K562 (cell line): ENCODE results near the gene MCL1. TPM values are rescaled to one million over a fixed set of nuclear protein-coding genes. Genes with fewer than 3 reads are reported as not detected.

Experiments
- BRD9 ChIP-seq: fragments of 450-650 bp; IDR thresholded peaks from 2 replicates; pipeline ENCODE4 v1.6.1; 2018; ENCODE audit warnings: low read depth; ENCODE audit not compliant: partially characterized antibody
- FOXP4 ChIP-seq: sonication (generic); formaldehyde crosslinking; IDR thresholded peaks from 2 replicates; pipeline ENCODE4 v1.8.0; 2022; ENCODE audit warnings: mild to moderate bottlenecking, missing genetic modification reagents, borderline replicate concordance
- GABPB2 ChIP-seq: fragments of 250-450 bp; sonication (Bioruptor Pico); conservative IDR thresholded peaks from 2 replicates; pipeline ENCODE4 v1.5.1; 2021; ENCODE audit warnings: mild to moderate bottlenecking
- HCFC1 ChIP-seq: IDR thresholded peaks from 2 replicates; pipeline ENCODE4 v1.6.1; 2012; ENCODE audit warnings: low read depth, low read length, improper control_type of control experiment
- KLF10 ChIP-seq: fragments of 250-450 bp; sonication (Bioruptor Pico); IDR thresholded peaks from 2 replicates; pipeline ENCODE4 v1.6.1; 2021; ENCODE audit warnings: matching md5 sums
- NCOR1 ChIP-seq: fragments of 450-650 bp; IDR thresholded peaks from 2 replicates; pipeline ENCODE4 v1.6.1; 2016; ENCODE audit warnings: mild to moderate bottlenecking, moderate library complexity
- NFE2 ChIP-seq: IDR thresholded peaks from 2 replicates; pipeline ENCODE4 v1.6.1; 2014; ENCODE audit warnings: antibody characterized with exemption, low read depth
- NFYB ChIP-seq: IDR thresholded peaks from 2 replicates; pipeline ENCODE4 v1.6.1; 2011; ENCODE audit warnings: mild to moderate bottlenecking, moderate library complexity; ENCODE audit not compliant: insufficient read length; ENCODE audit errors: extremely low read depth
- PHF20 ChIP-seq: fragments of 450-650 bp; IDR thresholded peaks from 2 replicates; pipeline ENCODE4 v1.6.1; 2018; ENCODE audit not compliant: partially characterized antibody
- PHTF2 ChIP-seq: fragments of 250-450 bp; sonication (Bioruptor Pico); IDR thresholded peaks from 2 replicates; pipeline ENCODE4 v1.5.0; 2021; ENCODE audit warnings: mild to moderate bottlenecking
- RNF2 ChIP-seq: sonication (generic); IDR thresholded peaks from 2 replicates; pipeline ENCODE4 v1.6.1; 2016
- SIN3A ChIP-seq, 2 experiments: fragments of 150-350 bp in 1 of 2; IDR thresholded peaks; 2 replicates each; pipeline ENCODE4 v1.6.1; 2011 to 2016; ENCODE audit warnings: borderline replicate concordance in 2 of 2, low read depth in 2 of 2, low read length in 2 of 2, mild to moderate bottlenecking in 2 of 2, moderate library complexity in 2 of 2; ENCODE audit not compliant: control insufficient read depth in 1 of 2
- SMARCE1 ChIP-seq: fragments of 450-650 bp; IDR thresholded peaks from 2 replicates; pipeline ENCODE4 v1.7.1; 2016; ENCODE audit warnings: mild to moderate bottlenecking
- SRSF9 ChIP-seq: fragments of 200-400 bp; formaldehyde crosslinking; IDR thresholded peaks from 2 replicates; pipeline ENCODE4 v1.6.1; 2017; ENCODE audit warnings: low read depth, low read length, borderline replicate concordance
- TEAD2 ChIP-seq: fragments of 450-650 bp; IDR thresholded peaks from 2 replicates; pipeline ENCODE4 v1.6.1; 2016; ENCODE audit warnings: missing genetic modification characterization, control low read depth, missing compliant biosample characterization
- ZBTB7A ChIP-seq: IDR thresholded peaks from 2 replicates; pipeline ENCODE4 v1.6.1; 2011; ENCODE audit warnings: low read depth, mild to moderate bottlenecking, low read length, moderate library complexity, borderline replicate concordance; ENCODE audit not compliant: control insufficient read depth
- ZNF12 ChIP-seq: sonication (generic); formaldehyde crosslinking; IDR thresholded peaks from 2 replicates; pipeline ENCODE4 v1.4.0; 2020; ENCODE audit warnings: mild to moderate bottlenecking, missing genetic modification reagents
- ZNF146 ChIP-seq: IDR thresholded peaks from one replicate; pipeline ENCODE4 v1.6.1; 2018; ENCODE audit warnings: missing compliant biosample characterization; ENCODE audit not compliant: unreplicated experiment
- ZNF583 ChIP-seq: fragments of 250-450 bp; sonication (Bioruptor Pico); IDR thresholded peaks from 2 replicates; pipeline ENCODE4 v1.4.0; 2020
- polyA plus RNA-seq, 8 experiments: library from polyadenylated mRNA; depleted of rRNA in 4 of 8; stranded (reverse) in 5 of 8; unstranded in 3 of 8; fragments of >200 nt; fragmentation: Nextera tagmentation in 2 of 8; fragmentation: Illumina TruSeq in 1 of 8; extraction: Ambion mirVana in 2 of 8; extraction: Trizol in 1 of 8; gene quantifications; 2 replicates each; pipeline versions ENCODE4 v1.2.1 to v1.2.3, GENCODE V29; 2011 to 2014; ENCODE audit warnings: inconsistent platforms in 1 of 8, missing spikeins in 1 of 8
- total RNA-seq, 7 experiments: library from RNA; depleted of rRNA in 6 of 7; stranded (reverse); fragments of >200 nt in 6 of 7; fragmentation: Illumina TruSeq in 2 of 7; extraction: Trizol in 2 of 7; gene quantifications; 2 replicates each; pipeline versions ENCODE4 v1.2.1 to v1.2.3, GENCODE V29; 2011 to 2021; ENCODE audit warnings: low replicate concordance in 1 of 7
- TF ChIP-seq, protein P1 (sequence below): fragments of 450-650 bp; IDR thresholded peaks from 2 replicates; pipeline ENCODE4 v1.6.1; 2014; ENCODE audit warnings: low read depth, mild to moderate bottlenecking, moderate library complexity, borderline replicate concordance
- TF ChIP-seq, protein P2 (sequence below): fragments of 450-650 bp; formaldehyde crosslinking; IDR thresholded peaks from 2 replicates; pipeline ENCODE4 v1.4.0; 2022; ENCODE audit warnings: missing genetic modification characterization
- TF ChIP-seq, protein P3 (sequence below): fragments of 150-350 bp; IDR thresholded peaks from 2 replicates; pipeline ENCODE4 v1.6.1; 2014; ENCODE audit warnings: low read depth, mild to moderate bottlenecking, low read length, borderline replicate concordance

MCL1 gene
- total and polyA plus RNA-seq, 9 of the 15 experiments (the other 6 are each of a cell fraction or from before 2014, with no cell fraction given), result 27.1 to 224 (median 138) TPM

DNA sequence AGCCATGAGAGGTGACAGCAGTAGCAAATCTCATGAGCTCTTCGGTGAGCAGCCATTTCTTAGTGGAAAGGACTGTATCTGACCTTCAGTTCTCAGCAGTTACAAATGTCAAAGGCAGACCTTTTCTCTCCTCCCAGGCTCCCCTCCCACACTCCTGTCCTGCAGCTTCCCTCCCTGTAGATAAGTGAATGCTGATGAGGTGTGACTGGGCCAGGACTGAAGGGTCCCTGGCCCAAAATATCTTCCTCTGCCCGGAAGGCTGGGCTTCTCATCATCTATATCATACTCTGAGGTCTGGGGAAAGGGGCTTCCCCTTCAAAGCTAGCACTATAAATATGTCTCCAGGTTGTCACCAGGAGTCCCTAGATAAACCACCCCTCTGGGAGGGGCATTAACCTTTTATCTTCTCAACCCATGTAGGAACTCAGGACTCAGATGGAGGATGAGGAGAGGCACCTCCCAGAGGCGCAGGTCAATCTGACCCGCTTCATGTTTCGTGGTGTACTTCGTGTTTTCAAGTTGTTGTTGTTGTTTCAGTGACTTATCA, 33.9 kb downstream of the MCL1 start (continued):
- TF ChIP-seq SIN3A (IDR thresholded peaks at IDR 0.05; ENCODE audit: borderline replicate concordance in 2 of 2, control insufficient read depth in 1 of 2, low read depth in 2 of 2, low read length in 2 of 2) (peak in 1 of 2 experiments; percentile 89; a peak in 2 of 4 replicates), ZNF12 (CRISPR knock-in tag) (no peak), PHTF2 (CRISPR knock-in tag) (no peak), FOXP4 (CRISPR knock-in tag) (no peak), NFYB (no peak), NCOR1 (peak; percentile 98), TEAD2 (no peak), SMARCE1 (peak; percentile 96), ZBTB7A (peak; percentile 99), GABPB2 (no peak), KLF10 (no peak), ZNF146 (CRISPR knock-in tag) (no peak), HCFC1 (no peak), NFE2 (peak; percentile 69), PHF20 (no peak), RNF2 (peak; percentile 94), BRD9 (peak; percentile 38), SRSF9 (no peak), ZNF583 (CRISPR knock-in tag) (no peak)
- TF ChIP-seq, protein P1, sequence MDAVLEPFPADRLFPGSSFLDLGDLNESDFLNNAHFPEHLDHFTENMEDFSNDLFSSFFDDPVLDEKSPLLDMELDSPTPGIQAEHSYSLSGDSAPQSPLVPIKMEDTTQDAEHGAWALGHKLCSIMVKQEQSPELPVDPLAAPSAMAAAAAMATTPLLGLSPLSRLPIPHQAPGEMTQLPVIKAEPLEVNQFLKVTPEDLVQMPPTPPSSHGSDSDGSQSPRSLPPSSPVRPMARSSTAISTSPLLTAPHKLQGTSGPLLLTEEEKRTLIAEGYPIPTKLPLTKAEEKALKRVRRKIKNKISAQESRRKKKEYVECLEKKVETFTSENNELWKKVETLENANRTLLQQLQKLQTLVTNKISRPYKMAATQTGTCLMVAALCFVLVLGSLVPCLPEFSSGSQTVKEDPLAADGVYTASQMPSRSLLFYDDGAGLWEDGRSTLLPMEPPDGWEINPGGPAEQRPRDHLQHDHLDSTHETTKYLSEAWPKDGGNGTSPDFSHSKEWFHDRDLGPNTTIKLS, result peak; percentile 45; the same call in 1 of the 2 replicates
- TF ChIP-seq, protein P2, sequence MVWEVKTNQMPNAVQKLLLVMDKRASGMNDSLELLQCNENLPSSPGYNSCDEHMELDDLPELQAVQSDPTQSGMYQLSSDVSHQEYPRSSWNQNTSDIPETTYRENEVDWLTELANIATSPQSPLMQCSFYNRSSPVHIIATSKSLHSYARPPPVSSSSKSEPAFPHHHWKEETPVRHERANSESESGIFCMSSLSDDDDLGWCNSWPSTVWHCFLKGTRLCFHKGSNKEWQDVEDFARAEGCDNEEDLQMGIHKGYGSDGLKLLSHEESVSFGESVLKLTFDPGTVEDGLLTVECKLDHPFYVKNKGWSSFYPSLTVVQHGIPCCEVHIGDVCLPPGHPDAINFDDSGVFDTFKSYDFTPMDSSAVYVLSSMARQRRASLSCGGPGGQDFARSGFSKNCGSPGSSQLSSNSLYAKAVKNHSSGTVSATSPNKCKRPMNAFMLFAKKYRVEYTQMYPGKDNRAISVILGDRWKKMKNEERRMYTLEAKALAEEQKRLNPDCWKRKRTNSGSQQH (CRISPR knock-in tag), result no peak
- TF ChIP-seq, protein P3, sequence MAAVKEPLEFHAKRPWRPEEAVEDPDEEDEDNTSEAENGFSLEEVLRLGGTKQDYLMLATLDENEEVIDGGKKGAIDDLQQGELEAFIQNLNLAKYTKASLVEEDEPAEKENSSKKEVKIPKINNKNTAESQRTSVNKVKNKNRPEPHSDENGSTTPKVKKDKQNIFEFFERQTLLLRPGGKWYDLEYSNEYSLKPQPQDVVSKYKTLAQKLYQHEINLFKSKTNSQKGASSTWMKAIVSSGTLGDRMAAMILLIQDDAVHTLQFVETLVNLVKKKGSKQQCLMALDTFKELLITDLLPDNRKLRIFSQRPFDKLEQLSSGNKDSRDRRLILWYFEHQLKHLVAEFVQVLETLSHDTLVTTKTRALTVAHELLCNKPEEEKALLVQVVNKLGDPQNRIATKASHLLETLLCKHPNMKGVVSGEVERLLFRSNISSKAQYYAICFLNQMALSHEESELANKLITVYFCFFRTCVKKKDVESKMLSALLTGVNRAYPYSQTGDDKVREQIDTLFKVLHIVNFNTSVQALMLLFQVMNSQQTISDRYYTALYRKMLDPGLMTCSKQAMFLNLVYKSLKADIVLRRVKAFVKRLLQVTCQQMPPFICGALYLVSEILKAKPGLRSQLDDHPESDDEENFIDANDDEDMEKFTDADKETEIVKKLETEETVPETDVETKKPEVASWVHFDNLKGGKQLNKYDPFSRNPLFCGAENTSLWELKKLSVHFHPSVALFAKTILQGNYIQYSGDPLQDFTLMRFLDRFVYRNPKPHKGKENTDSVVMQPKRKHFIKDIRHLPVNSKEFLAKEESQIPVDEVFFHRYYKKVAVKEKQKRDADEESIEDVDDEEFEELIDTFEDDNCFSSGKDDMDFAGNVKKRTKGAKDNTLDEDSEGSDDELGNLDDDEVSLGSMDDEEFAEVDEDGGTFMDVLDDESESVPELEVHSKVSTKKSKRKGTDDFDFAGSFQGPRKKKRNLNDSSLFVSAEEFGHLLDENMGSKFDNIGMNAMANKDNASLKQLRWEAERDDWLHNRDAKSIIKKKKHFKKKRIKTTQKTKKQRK, result no peak
